Lower leg skin (tissue), 3 donors: Measurements from ENCODE around the gene WAC.

ENCODE experiments used
- CTCF ChIP-seq, 3 donors: fragments of 450-650 bp; IDR thresholded peaks; one replicate each; pipeline ENCODE4 v1.5.1; 2016; ENCODE audit warnings: antibody characterized with exemption in 3 of 3, mild to moderate bottlenecking in 3 of 3, moderate library complexity in 2 of 3
- POLR2A ChIP-seq, 2 donors: fragments of 450-650 bp; IDR thresholded peaks; one replicate each; pipeline ENCODE4 v1.6.1; 2016 to 2017; ENCODE audit warnings: antibody characterized with exemption in 2 of 2, mild to moderate bottlenecking in 1 of 2, moderate library complexity in 1 of 2

DNA sequence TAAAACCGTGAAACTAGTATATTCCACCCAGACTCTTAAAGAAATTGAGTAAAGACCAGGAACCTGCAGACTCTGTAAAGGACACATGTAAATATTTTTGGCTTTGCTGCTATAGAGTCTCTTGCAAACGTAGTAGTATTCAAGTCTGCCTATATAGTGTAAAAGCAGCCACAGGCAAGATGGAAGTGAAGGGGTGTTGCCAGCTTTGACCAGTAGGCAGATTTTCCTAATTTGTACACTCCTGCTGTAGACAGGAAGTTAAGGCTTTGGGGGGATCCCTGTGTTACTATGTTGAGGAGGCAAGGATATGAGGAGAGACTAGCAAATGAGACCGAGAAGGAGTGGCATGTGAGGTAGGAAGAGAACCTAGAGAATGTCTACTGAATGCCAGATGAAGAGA, 27.7 kb downstream of the WAC start:
- TF ChIP-seq CTCF (IDR thresholded peaks at IDR 0.05) (no peak), POLR2A (IDR thresholded peaks at IDR 0.05) (no peak)
